Pancreas (tissue), 10 donors: ENCODE data around the gene LITAF. TPM values are rescaled to one million over a fixed set of nuclear protein-coding genes. Genes with fewer than 3 reads are reported as not detected.
A peak's percentile ranks its signal among the peaks of the same experiment; 100 is the strongest.
"Not testable (repeated sequence)": the region's sequence is repeated elsewhere in the genome, so short reads cannot be mapped to it uniquely, and the experiment has no call there.

Source experiments
- ATAC-seq, 4 donors: fragments of 200-7000 bp; cut with Tn5 transposase; one replicate each; pipeline versions ENCODE4 v1.8.0 to v1.9.1; 2020; ENCODE audit warnings: mild to moderate bottlenecking in 4 of 4, moderate library complexity in 4 of 4
- DNase-seq, 6 donors: peaks; one replicate each; pipeline ENCODE4 v3.0.0-alpha.2; 2020
- FAIRE-seq: peaks from 2 replicates; lab custom pipeline; 2012; peaks lifted over from hg19 to GRCh38; lab: Jason Lieb, UNC
- H3K27ac ChIP-seq, 4 donors: fragments of 200-600 bp; sonication (generic); 1 replicate in 3 of 4; 2 replicates in 1 of 4; pipeline versions ENCODE4 v1.5.0 to v1.8.0; 2020
- H3K27me3 ChIP-seq, 4 donors: fragments of 200-600 bp; one replicate each; pipeline ENCODE4 v1.8.0; 2021
- H3K36me3 ChIP-seq, 3 donors: fragments of 200-600 bp; sonication (generic) in 1 of 3; one replicate each; pipeline versions ENCODE4 v1.5.0 to v1.8.0; 2020 to 2021
- H3K4me1 ChIP-seq, 3 donors: fragments of 200-600 bp; one replicate each; pipeline ENCODE4 v1.8.0; 2021
- H3K4me3 ChIP-seq, 4 donors: fragments of 200-600 bp; sonication (generic) in 2 of 4; one replicate each; pipeline versions ENCODE4 v1.5.0 to v1.8.0; 2020 to 2021
- H3K9me3 ChIP-seq, 4 donors: fragments of 200-600 bp; one replicate each; pipeline ENCODE4 v1.8.0; 2021
- CTCF ChIP-seq, 4 donors: fragments of 200-600 bp; sonication (generic) in 3 of 4; IDR thresholded peaks; one replicate each; pipeline versions ENCODE4 v1.5.0 to v1.8.0; 2021; ENCODE audit warnings: antibody characterized with exemption in 4 of 4
- WGBS, 2 donors: extraction: QIAGEN DNeasy Blood & Tissue Kit; methylation state at CpG; one replicate each; pipeline ENCODE4 v1.1.7; 2013; 5-methylcytosine and 5-hydroxymethylcytosine counted together
- intact Hi-C, 3 donors: fragments of 100-400 bp; cut with DNase I; formaldehyde crosslinking; loops; one replicate each; pipeline versions ENCODE4 v1.11.1 to v1.14.2; 2022
- polyA plus RNA-seq, 2 donors: library from polyadenylated mRNA; stranded (reverse); fragments of 200-250 nt; gene quantifications; one replicate each; pipeline ENCODE4 v1.2.3, GENCODE V29; 2013
- total RNA-seq, 6 donors: library from RNA; stranded (reverse); fragmentation: NEBNext Ultra II Directional in 4 of 6; extraction: Animal tissue kit (Norgen Biotek cat#: 25700) in 4 of 6; gene quantifications; one replicate each; pipeline versions ENCODE4 v1.2.1 to v1.2.4, GENCODE V29; 2021 to 2023
- donor health status: healthy with polysubstance abuse.
- donor health status: DM: no; HTN: no; CAD: no; lungs with moderate emphysema.
- donor health status: DM: no; HTN: no; CAD: no.
- donor health status: control.
- donor health status: control.
- donor health status: Bipolar disorder and iron deficiency.
- donor health status: DM: yes; HTN: yes; CAD: no.
- donor health status: DM: no; HTN: no; CAD: no.
- donor health status: DM: no; HTN: no; CAD: no.
- donor health status: DM: yes; HTN: yes; CAD: no.

LITAF gene
- total and polyA plus RNA-seq, 8 donors, result 17.6 to 85.3 (median 32.3) TPM

DNA sequence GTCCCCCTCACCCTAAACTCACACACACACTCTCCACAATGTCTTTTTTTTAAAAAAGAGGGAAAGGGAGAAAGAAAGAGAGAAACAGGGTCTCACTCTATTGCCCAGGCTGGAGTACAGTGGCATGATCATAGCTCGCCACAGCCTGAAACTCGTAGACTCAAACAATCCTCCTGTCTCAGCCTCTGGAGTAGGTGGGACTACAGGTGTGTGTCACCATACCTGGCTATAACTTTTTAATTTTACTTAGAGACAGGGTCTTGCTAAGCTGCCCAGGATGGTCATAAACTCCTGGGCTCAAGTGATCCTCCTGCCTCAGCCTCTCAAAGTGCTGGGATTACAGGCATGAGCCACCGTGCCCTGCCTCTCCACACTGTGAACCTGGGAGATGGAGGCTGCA lies 24.9 kb downstream of the LITAF start:
- Histone ChIP-seq H3K9me3 (no peaks in the 10 kb centered on the region), H3K4me3 (no peak overlapping the region), H3K36me3 (no peaks in the 10 kb centered on the region), H3K27ac (peak overlapping the region in 2 of 4 donors; percentile 1 to 46), H3K4me1 (no peaks in the 10 kb centered on the region), H3K27me3 (no peaks in the 10 kb centered on the region)
- DNase-seq, result no peak
- FAIRE-seq, result no peak
- intact Hi-C loops, result no loop called here
- 92 to 93% methylated on average over 3 of the region's 3 CpGs for WGBS, 2 donors
- no peak for ATAC-seq
- TF ChIP-seq CTCF (IDR thresholded peaks at IDR 0.05), result no peak

GRCh38 chr16:11561454-11561805 lies 25.3 kb downstream of the LITAF start:
- ATAC-seq (no peak), FAIRE-seq (no peak), DNase-seq (no peak)
- WGBS, 2 donors, result 75 to 84% methylated on average over 4 of the region's 4 CpGs
- TF ChIP-seq CTCF (IDR thresholded peaks at IDR 0.05), result no peak
- Histone ChIP-seq H3K27ac (peak overlapping the region in 2 of 4 donors; percentile 1 to 46), H3K27me3 (no peaks in the 10 kb centered on the region), H3K4me1 (no peaks in the 10 kb centered on the region), H3K4me3 (no peak overlapping the region), H3K9me3 (no peaks in the 10 kb centered on the region), H3K36me3 (peaks cover 0 to 2% (median under 1%) of the 10 kb centered on the region in 3 donors)
- intact Hi-C loops, result no loop called here

- DNase-seq (no peak), ATAC-seq (peak in 3 of 4 donors; percentile 11 to 44 (median 26)), FAIRE-seq (no peak)
- WGBS, 2 donors, result 70 to 71% methylated on average over 21 of the region's 21 CpGs
- no peaks in the 10 kb centered on the region for H3K9me3 ChIP-seq
- H3K27ac ChIP-seq, result peak overlapping the region in 2 of 4 donors; percentile 37 to 46
- H3K27me3 ChIP-seq, result no peaks in the 10 kb centered on the region
- intact Hi-C loops, result no loop called here
- H3K36me3 ChIP-seq, result peaks cover 0 to 8% (median 6%) of the 10 kb centered on the region in 3 donors
- H3K4me3 ChIP-seq, result no peak overlapping the region
- no peaks in the 10 kb centered on the region for H3K4me1 ChIP-seq
- no peak for TF ChIP-seq CTCF (IDR thresholded peaks at IDR 0.05)
Measured at GRCh38 chr16:11560701-11561453, 25.8 kb downstream of the LITAF start.

DNA sequence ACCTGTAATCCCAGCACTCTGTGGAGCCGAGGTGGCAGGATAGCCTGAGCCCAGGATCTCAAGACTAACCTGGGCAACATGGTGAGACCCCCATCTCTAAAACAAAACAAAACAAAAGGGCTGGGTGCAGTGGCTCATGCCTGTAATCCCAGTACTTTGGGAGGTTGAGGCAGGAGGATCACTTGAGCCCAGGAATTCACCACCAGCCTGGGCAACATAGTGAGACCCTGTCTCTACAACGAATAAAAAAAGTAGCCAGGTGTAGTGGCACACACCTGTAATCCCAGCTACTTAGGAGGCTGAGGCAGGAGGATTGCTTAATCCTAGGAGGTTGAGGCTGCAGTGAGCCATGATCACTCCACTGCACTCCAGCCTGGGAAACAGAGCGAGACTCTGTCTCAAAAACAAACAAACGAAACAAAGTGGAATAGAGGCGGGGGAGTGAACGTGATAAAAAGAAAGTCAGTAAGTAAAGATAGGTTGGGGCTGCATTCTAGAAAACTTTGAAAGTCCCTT lies 28.4 kb downstream of the LITAF start:
- WGBS, 2 donors, result 77 to 80% methylated on average over 6 of the region's 6 CpGs
- H3K27ac ChIP-seq, result peak overlapping the region; percentile 1 to 58 (median 31)
- intact Hi-C loops, result not testable (repeated sequence)

GRCh38 chr16:11557801-11558200 lies 28.9 kb downstream of the LITAF start:
- DNase-seq (no peak), FAIRE-seq (no peak), ATAC-seq (peak in 3 of 4 donors; percentile 22 to 37 (median 27))
- intact Hi-C loops, result no loop called here
- no peak for TF ChIP-seq CTCF (IDR thresholded peaks at IDR 0.05)
- Histone ChIP-seq H3K4me3 (no peak overlapping the region), H3K4me1 (peaks cover 0 to 4% (median 0%) of the 10 kb centered on the region in 3 donors), H3K27ac (peak overlapping the region; percentile 1 to 58 (median 31)), H3K36me3 (peaks cover 0 to 17% (median 8%) of the 10 kb centered on the region in 3 donors), H3K27me3 (no peaks in the 10 kb centered on the region), H3K9me3 (no peaks in the 10 kb centered on the region)
- WGBS, 2 donors, result 60 to 62% methylated on average over 6 of the region's 6 CpGs

More for the DNA sequence above, 28.4 kb downstream of the LITAF start:
- H3K4me1 ChIP-seq, FAIRE-seq, ATAC-seq, H3K9me3 ChIP-seq, DNase-seq, H3K4me3 ChIP-seq, H3K27me3 ChIP-seq: not testable (repeated sequence)
- peaks cover 0 to 12% (median 8%) of the 10 kb centered on the region in 3 donors for H3K36me3 ChIP-seq
